Colonic mucosa (tissue), 4 donors: ENCODE results near the gene DUSP11. TPM values are rescaled to one million over a fixed set of nuclear protein-coding genes. Genes with fewer than 3 reads are reported as not detected.

Source experiments
- DNase-seq: peaks from one replicate; pipeline ENCODE4 v3.0.0-alpha.2; 2020
- H3K27ac ChIP-seq: fragments of 200-600 bp; one replicate; pipeline ENCODE4 v1.8.0; 2021
- H3K27me3 ChIP-seq: fragments of 200-600 bp; one replicate; pipeline ENCODE4 v1.8.0; 2021
- H3K36me3 ChIP-seq: fragments of 200-600 bp; one replicate; pipeline ENCODE4 v1.8.0; 2021
- H3K4me1 ChIP-seq: fragments of 200-600 bp; one replicate; pipeline ENCODE4 v1.8.0; 2021; ENCODE audit warnings: mild to moderate bottlenecking
- H3K4me3 ChIP-seq: fragments of 200-600 bp; one replicate; pipeline ENCODE4 v1.8.0; 2021
- H3K9ac ChIP-seq, 2 donors: one replicate each; pipeline ENCODE4 v1.7.0; 2013; ENCODE audit warnings: control low read depth in 2 of 2, low read depth in 2 of 2, low read length in 2 of 2
- H3K9me3 ChIP-seq: fragments of 200-600 bp; one replicate; pipeline ENCODE4 v1.8.0; 2021
- CTCF ChIP-seq: fragments of 200-600 bp; IDR thresholded peaks from one replicate; pipeline ENCODE4 v1.8.0; 2022; ENCODE audit warnings: antibody characterized with exemption, mild to moderate bottlenecking
- intact Hi-C: fragments of 100-400 bp; cut with DNase I; formaldehyde crosslinking; loops from one replicate; pipeline ENCODE4 v1.14.1; 2022
- total RNA-seq, 2 donors: library from RNA; stranded (reverse); fragmentation: NEBNext Ultra II Directional in 1 of 2; extraction: Animal tissue kit (Norgen Biotek cat#: 25700) in 1 of 2; gene quantifications; one replicate each; pipeline ENCODE4 v1.2.1, GENCODE V29; 2021
- donor health status: healthy.
- donor health status: DM: no; HTN: no; CAD: no.
- donor health status: DM: no; HTN: no; CAD: no.

Gene DUSP11
- total RNA-seq: 10 to 100 TPM; 19.1 to 19.2 TPM

GRCh38 chr2:73779467-73780236, at the start of gene DUSP11:
Gene DUSP11 (minus strand): TSS chr2:73780103. CDS start chr2:73779974, 129 bp downstream.
- intact Hi-C loops: loop anchor here (10.0 kb wide), 1 partner anchor 95 kb away; no protein-coding TSS in a partner anchor
- peak; percentile 99 for DNase-seq
- Histone ChIP-seq H3K4me3 (peak within 1 kb of the TSS; percentile 89), H3K4me1 (peaks cover 11% of the 10 kb centered on the region), H3K27me3 (no peaks in the 10 kb centered on the region), H3K9ac (peak within 1 kb of the TSS; percentile 95), H3K36me3 (no peaks in the 10 kb centered on the region), H3K27ac (peak within 1 kb of the TSS; percentile 86), H3K9me3 (no peaks in the 10 kb centered on the region)
- TF ChIP-seq CTCF: peak; percentile 80

GRCh38 chr2:73828818-73829570, 49.1 kb upstream of the DUSP11 start, which contains the start of gene STAMBP:
Gene STAMBP (plus strand): TSS chr2:73828961. CDS start chr2:73830857, 1,896 bp downstream.
- Histone ChIP-seq H3K27ac (peak within 1 kb of the TSS; percentile 88), H3K9ac (peak within 1 kb of the TSS; percentile 95 to 96), H3K9me3 (no peaks in the 10 kb centered on the region), H3K4me1 (peaks cover 6% of the 10 kb centered on the region), H3K4me3 (peak within 1 kb of the TSS; percentile 71), H3K36me3 (no peaks in the 10 kb centered on the region), H3K27me3 (no peaks in the 10 kb centered on the region)
- peak; percentile 99 for DNase-seq
- intact Hi-C loops: loop anchor here (10.0 kb wide), 6 partner anchors 96 to 506 kb away; partner anchors contain the start of genes BOLA3, DGUOK and TET3
- TF ChIP-seq CTCF: no peak

GRCh38 chr2:73828389-73828817, 48.5 kb upstream of the DUSP11 start:
- no peak for DNase-seq
- Histone ChIP-seq H3K36me3 (no peaks in the 10 kb centered on the region), H3K27me3 (no peaks in the 10 kb centered on the region), H3K9me3 (no peaks in the 10 kb centered on the region), H3K9ac (peak overlapping the region in 1 of 2 donors; percentile 13), H3K27ac (peak overlapping the region; percentile 88), H3K4me1 (peaks cover 6% of the 10 kb centered on the region), H3K4me3 (peak overlapping the region; percentile 71)
- intact Hi-C loops: loop anchor here (10.0 kb wide), 6 partner anchors 96 to 506 kb away; partner anchors contain the start of genes BOLA3, DGUOK and TET3
- no peak for TF ChIP-seq CTCF

- intact Hi-C loops: loop anchor here (10.0 kb wide), 6 partner anchors 97 to 507 kb away; partner anchors contain the start of genes BOLA3, DGUOK and TET3
- no peaks in the 10 kb centered on the region for H3K27me3 ChIP-seq
- no peak overlapping the region for H3K9ac ChIP-seq
- H3K4me1 ChIP-seq: peaks cover 6% of the 10 kb centered on the region
- no peaks in the 10 kb centered on the region for H3K9me3 ChIP-seq
- H3K36me3 ChIP-seq: no peaks in the 10 kb centered on the region
- H3K27ac ChIP-seq: peak overlapping the region; percentile 88
- DNase-seq: no peak
- TF ChIP-seq CTCF: no peak
- no peak overlapping the region for H3K4me3 ChIP-seq
These were observed 47.9 kb upstream of the DUSP11 start for GRCh38 chr2:73827660-73828388.

- intact Hi-C loops: loop anchor here (10.0 kb wide), 6 partner anchors 98 to 508 kb away; partner anchors contain the start of genes BOLA3, DGUOK and TET3
- H3K36me3 ChIP-seq: no peaks in the 10 kb centered on the region
- no peak overlapping the region for H3K4me3 ChIP-seq
- TF ChIP-seq CTCF: peak; percentile 20
- H3K27me3 ChIP-seq: no peaks in the 10 kb centered on the region
- no peak overlapping the region for H3K27ac ChIP-seq
- H3K9ac ChIP-seq: no peak overlapping the region
- peaks cover 6% of the 10 kb centered on the region for H3K4me1 ChIP-seq
- DNase-seq: no peak
- no peaks in the 10 kb centered on the region for H3K9me3 ChIP-seq
These were observed 47.1 kb upstream of the DUSP11 start for GRCh38 chr2:73827018-73827417.
